NB4 (cell line): ENCODE data around the gene CDH4.

Experiments used
- CTCF ChIP-seq: IDR thresholded peaks from one replicate; pipeline ENCODE4 v1.5.1; 2012; ENCODE audit warnings: low read depth, low read length
- MYC ChIP-seq: IDR thresholded peaks from 2 replicates; pipeline ENCODE4 v1.6.1; 2011; ENCODE audit warnings: low read depth, low read length

- no peak for TF ChIP-seq CTCF
- no peak for TF ChIP-seq MYC
Measured at GRCh38 chr20:61411743-61412142, 159.7 kb downstream of the CDH4 start.
